ENCODE results near the gene MTOR. TPM values are rescaled to one million over a fixed set of nuclear protein-coding genes. Genes with fewer than 3 reads are reported as not detected.

MTOR gene
- total and polyA plus RNA-seq, 2 of the 8 experiments (the other 6 are each of a cell fraction or from before 2014, with no cell fraction given) = 44.2 to 76.8 TPM

- Histone ChIP-seq H4K8ac (ENCODE audit: extremely low read depth, insufficient read depth, low read length) (no peak overlapping the region), H2BK120ac (replicated peaks; ENCODE audit: low read depth, low read length) (no peak overlapping the region), H3K27ac (ENCODE audit: low read depth, low read length) (no peak overlapping the region), H3K14ac (ENCODE audit: insufficient read length) (no peak overlapping the region), H3K4me3 (ENCODE audit: extremely low read depth in 1 of 4, insufficient read depth in 2 of 4, low read depth in 3 of 4, low read length in 4 of 4) (no peak overlapping the region), H2BK12ac (ENCODE audit: low read depth, low read length) (no peak overlapping the region), H4K5ac (ENCODE audit: insufficient read length, low read depth, low read length) (no peak overlapping the region), H3K9ac (replicated peaks in 1 of 4; ENCODE audit: extremely low read depth in 1 of 4, low read depth in 3 of 4, low read length in 3 of 4) (no peak overlapping the region), H2AFZ (ENCODE audit: low read length) (no peak overlapping the region), H3K79me2 (ENCODE audit: control insufficient read depth in 1 of 2, insufficient read depth in 2 of 2, low read length in 2 of 2) (no peaks in the 10 kb centered on the region), H3K23ac (ENCODE audit: insufficient read length) (no peak overlapping the region), H3K56ac (replicated peaks; ENCODE audit: insufficient read length, low read depth, low read length) (no peak overlapping the region), H3K4me2 (ENCODE audit: insufficient read depth in 1 of 2, low read depth in 2 of 2, low read length in 2 of 2) (no peak overlapping the region), H3K18ac (ENCODE audit: extremely low read depth, low read length) (no peak overlapping the region), H2BK5ac (ENCODE audit: low read depth, low read length) (no peak overlapping the region), H2BK20ac (ENCODE audit: low read length) (no peak overlapping the region), H2AK5ac (ENCODE audit: low read depth, low read length) (no peak overlapping the region), H4K20me1 (replicated peaks in 1 of 2; ENCODE audit: control insufficient read depth in 1 of 2, insufficient read depth in 2 of 2, low read length in 2 of 2) (peaks cover 0 to 4% of the 10 kb centered on the region in 2 experiments), H4K91ac (replicated peaks; ENCODE audit: insufficient read length, low read length) (no peak overlapping the region), H3K4ac (replicated peaks; ENCODE audit: insufficient read length, low read depth, low read length) (no peak overlapping the region), H3K36me3 (ENCODE audit: control insufficient read depth in 2 of 4, insufficient read depth in 4 of 4, low read length in 3 of 4) (peaks cover 39 to 87% (median 58%) of the 10 kb centered on the region in 4 experiments), H3K4me1 (replicated peaks in 1 of 4; ENCODE audit: control insufficient read depth in 3 of 4, insufficient read depth in 4 of 4, low read length in 3 of 4) (no peaks in the 10 kb centered on the region), H3K9me3 (ENCODE audit: insufficient read depth in 2 of 2, low read depth in 1 of 2, low read length in 1 of 2) (no peaks in the 10 kb centered on the region), H3K27me3 (replicated peaks in 1 of 4; ENCODE audit: control insufficient read depth in 3 of 4, extremely low read depth in 1 of 4, insufficient read depth in 3 of 4, low read length in 3 of 4) (no peaks in the 10 kb centered on the region), H2BK15ac (ENCODE audit: low read length) (no peak overlapping the region), H3K23me2 (ENCODE audit: low read depth, low read length) (no peaks in the 10 kb centered on the region), H3K79me1 (ENCODE audit: low read depth, low read length) (no peaks in the 10 kb centered on the region)
- WGBS, 2 experiments (ENCODE audit: extremely low coverage in 1 of 2, insufficient coverage in 1 of 2, insufficient read length in 1 of 2, insufficient replicate concordance in 2 of 2, low coverage in 1 of 2, low lambda C conversion rate in 2 of 2, missing lambda C conversion rate in 1 of 2) = 98% methylated on average over 4 of the region's 4 CpGs; no CpG with 5 or more reads in 1 of the 2 experiments
- no peak for DNase-seq (ENCODE audit: low read depth in 1 of 2, low spot score in 2 of 2)
- no peak for FAIRE-seq
- ChIA-PET POLR2A (ENCODE audit: partially characterized antibody) (interaction anchor here (1.2 kb wide), 1 partner anchor 15 kb away, joined by 3 read pairs; no protein-coding TSS in a partner anchor), CTCF (ENCODE audit: partially characterized antibody) (interaction anchor here (1.0 to 2.2 kb wide), 3 partner anchors 30 to 174 kb away, joined by 4 to 9 read pairs (median 4); no protein-coding TSS in a partner anchor)
- no peak for TF ChIP-seq RAD21 (IDR thresholded peaks at IDR 0.05 in 1 of 2, conservative IDR thresholded peaks at IDR 0.05 in 1 of 2; ENCODE audit: low read depth in 2 of 2, low read length in 2 of 2)
- TF ChIP-seq RBBP5 (IDR thresholded peaks at IDR 0.05; ENCODE audit: borderline replicate concordance, low read depth, low read length) = no peak
- no peak for TF ChIP-seq USF2 (IDR thresholded peaks at IDR 0.05; ENCODE audit: low read length)
- no peak for TF ChIP-seq TEAD4 (IDR thresholded peaks at IDR 0.05; ENCODE audit: low read depth, low read length)
- TF ChIP-seq CEBPB (IDR thresholded peaks at IDR 0.05; ENCODE audit: low read depth, low read length) = no peak
- no peak for TF ChIP-seq SIRT6 (IDR thresholded peaks at IDR 0.05; ENCODE audit: low read length)
- no peak for TF ChIP-seq NRF1 (IDR thresholded peaks at IDR 0.05; ENCODE audit: low read depth, low read length)
- no peak for TF ChIP-seq POLR2A (IDR thresholded peaks at IDR 0.05; ENCODE audit: control extremely low read depth in 1 of 2, low read depth in 2 of 2, low read length in 2 of 2)
- TF ChIP-seq BACH1 (IDR thresholded peaks at IDR 0.05; ENCODE audit: low read length) = no peak
- TF ChIP-seq EZH2 (IDR thresholded peaks at IDR 0.05; ENCODE audit: low read depth, low read length, severe bottlenecking) = no peak
- no peak for TF ChIP-seq JUN (IDR thresholded peaks at IDR 0.05; ENCODE audit: low read depth, low read length)
- TF ChIP-seq TBP (IDR thresholded peaks at IDR 0.05; ENCODE audit: low read depth, low read length) = no peak
- TF ChIP-seq RNF2 (IDR thresholded peaks at IDR 0.05; ENCODE audit: borderline replicate concordance, low read depth, low read length, missing control alignments, poor library complexity, severe bottlenecking) = no peak
- TF ChIP-seq SP1 (IDR thresholded peaks at IDR 0.05; ENCODE audit: low read depth, low read length) = no peak
Measured at GRCh38 chr1:11211461-11211860, 50.9 kb downstream of the MTOR start.

Measured in H1 (cell line).